Activated CD4-positive, alpha-beta T cell treated with anti-CD3 and anti-CD28 coated beads, Interleukin-10, Interleukin-2, amounts not matched to agents 100 ng/mL and 50 ng/mL, durations not matched to agents 16 hours and 8 hours (primary cell): ENCODE measurements around the gene HMX1.

Experiments
- DNase-seq: peaks from one replicate; pipeline ENCODE4 v3.0.0-alpha.2; 2020

Gene HMX1

DNA sequence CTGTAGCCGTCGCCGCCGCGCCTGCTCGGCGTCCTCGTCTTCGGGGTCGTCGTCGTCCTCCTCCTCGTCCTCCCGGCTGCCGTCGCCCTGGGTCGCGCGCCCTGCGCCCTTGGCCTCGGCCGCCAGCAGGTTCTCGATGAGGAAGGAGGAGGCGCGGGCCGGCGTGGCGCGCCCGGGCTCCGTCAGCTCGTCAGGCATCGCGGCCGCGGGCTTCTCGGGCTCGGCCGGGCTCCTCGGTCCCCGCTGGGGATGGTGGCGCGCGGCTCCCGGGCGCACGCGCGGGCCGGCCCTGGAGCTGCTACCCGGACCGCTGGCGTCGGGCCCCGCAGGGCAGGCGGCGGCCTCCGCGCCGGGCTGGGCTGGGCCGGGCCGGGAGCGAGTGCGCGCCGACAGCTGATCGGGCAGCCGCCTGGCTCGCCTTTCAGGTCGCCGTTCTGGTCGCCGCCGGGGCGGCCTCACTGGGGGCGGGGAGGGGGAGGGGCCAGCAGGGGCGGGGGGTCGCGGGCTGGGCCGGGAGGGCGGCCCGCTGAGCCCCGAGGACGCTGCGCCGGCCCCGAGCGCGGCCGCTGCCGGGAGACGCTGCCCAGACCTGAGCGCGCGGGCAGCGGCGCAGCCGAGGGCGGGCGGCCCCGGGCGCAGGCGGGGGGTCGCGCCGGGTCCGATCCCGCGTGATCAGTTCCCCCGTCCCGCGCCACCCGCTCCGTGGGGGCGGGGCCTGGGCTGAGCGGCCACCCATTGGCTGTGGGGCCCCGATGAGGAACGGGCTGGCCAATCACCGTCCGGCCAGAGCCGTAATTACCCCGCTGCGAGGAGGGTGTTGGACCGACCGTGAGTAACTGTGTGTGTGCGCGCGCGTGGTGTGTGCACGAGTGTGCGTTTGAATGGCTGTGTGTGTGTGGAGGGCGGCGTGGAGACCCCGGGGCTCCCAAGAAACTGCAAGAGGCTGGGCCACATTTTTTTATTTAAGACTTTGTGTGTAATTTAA lies at the start of gene HMX1:
TSS of gene HMX1 (minus strand) at position 423 of the 985 bp plus-strand sequence. CDS start at position 198, 225 bp downstream.
- DNase-seq, result no peak

DNA sequence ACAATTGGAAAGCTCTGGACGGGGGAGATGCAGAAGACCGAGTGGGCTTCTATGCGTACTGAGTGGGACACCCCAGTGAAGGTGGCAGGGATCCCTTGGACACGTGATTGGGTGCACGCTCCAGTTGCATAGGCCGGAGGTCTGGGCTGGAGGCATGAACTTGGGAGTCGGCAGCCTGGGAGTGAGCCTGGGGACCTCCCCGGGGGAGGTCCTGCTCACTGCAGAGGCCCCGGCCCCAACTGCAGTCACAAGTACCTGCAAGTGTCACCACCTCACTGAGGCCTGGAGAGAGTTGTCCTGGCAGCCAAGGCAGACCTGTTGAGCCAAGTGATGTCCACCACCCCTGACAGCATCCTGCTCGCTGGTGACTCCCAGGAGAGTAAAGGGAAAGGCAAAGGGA lies 49.3 kb upstream of the HMX1 start:
- DNase-seq, result no peak

DNA sequence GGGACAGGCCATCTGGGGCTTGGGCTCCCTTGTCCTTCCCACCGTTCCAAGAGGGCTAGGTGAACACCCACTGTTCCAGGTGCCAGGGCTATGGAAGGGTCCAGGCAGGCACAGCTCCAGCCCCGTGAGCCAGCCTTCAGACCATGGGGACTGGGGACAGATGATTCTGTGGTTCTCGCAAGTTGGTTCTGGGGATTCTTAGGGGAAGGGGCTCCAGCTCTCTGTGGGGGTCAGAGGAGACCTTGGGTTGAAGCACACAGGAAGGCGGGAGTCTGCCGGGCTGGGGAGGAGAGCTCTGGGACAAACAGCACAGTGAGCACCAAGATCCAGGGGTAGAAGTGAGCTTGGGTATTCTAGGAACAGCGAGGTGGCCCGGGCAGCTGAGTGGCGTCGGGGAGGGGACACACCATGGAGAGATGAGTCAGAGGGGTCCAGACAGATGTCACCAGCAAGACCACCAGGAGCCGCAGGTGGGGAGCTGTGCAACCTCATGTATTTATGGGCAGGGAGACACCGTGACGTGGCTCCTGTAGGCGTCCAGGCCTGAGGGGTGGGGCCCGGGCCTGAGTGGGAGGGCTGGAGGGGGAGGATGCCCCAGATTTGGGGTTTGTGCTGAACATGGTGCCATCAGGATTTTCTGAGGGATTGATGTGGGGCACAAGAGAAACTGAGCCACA lies 48.8 kb upstream of the HMX1 start:
- no peak for DNase-seq

GRCh38 chr4:8919651-8920288 lies 48.1 kb upstream of the HMX1 start:
- no peak for DNase-seq

- DNase-seq, result peak; percentile 80
Measured at GRCh38 chr4:8917868-8918783, 46.5 kb upstream of the HMX1 start.

DNA sequence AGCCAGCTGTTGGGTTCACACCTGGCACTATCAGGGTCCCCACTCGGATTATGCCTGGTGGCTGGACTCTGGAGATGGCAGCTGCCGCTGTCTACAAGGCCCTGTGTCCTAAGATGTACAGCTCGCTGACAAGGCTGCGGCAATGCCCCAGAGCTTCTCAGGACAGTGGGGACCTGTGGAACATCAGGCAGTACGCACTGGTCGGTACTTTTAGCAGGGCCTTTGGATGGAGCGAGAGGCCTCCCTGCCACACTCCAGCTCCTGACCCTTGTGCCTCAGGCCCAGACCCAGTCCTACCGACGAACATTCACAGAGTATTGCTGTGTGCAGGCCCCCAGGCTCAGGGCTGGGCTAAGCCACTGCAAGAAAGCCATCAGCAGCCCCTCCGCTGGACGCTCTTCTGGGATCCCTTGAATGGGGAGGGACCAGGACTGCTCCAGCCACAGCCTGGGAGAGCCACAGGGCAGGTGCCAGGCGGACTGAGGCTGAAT lies 45.7 kb upstream of the HMX1 start:
- DNase-seq, result no peak

GRCh38 chr4:8916906-8917305 lies 45.3 kb upstream of the HMX1 start:
- DNase-seq, result no peak

DNA sequence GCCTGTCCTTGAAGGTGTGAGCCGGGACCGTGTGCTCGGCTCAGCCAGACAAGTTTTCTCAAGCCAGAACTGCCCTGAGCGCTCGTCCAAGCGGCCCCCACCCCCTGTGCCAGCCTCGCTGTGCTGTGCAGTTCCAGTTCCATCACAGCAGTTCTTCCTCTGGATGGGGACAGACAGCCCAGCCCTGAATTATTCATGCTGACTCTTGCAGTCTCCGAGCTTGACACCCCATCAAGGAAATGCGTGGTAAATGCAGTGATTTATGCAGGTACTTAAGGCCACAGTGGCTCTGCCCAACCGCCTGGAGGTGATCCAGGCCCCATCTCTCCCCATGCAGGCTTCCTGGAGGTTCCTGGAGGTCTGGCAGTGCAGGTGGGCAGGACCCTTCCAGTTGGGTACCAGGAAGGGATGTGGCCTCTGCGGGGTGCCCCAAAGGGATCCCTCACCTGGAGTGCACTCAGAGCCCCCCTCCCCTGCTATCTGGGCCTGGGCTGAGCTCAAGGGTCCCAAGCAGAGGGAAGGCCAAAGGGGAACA lies 44.8 kb upstream of the HMX1 start:
- DNase-seq, result no peak

GRCh38 chr4:8915201-8916200 lies 43.9 kb upstream of the HMX1 start:
- no peak for DNase-seq

DNA sequence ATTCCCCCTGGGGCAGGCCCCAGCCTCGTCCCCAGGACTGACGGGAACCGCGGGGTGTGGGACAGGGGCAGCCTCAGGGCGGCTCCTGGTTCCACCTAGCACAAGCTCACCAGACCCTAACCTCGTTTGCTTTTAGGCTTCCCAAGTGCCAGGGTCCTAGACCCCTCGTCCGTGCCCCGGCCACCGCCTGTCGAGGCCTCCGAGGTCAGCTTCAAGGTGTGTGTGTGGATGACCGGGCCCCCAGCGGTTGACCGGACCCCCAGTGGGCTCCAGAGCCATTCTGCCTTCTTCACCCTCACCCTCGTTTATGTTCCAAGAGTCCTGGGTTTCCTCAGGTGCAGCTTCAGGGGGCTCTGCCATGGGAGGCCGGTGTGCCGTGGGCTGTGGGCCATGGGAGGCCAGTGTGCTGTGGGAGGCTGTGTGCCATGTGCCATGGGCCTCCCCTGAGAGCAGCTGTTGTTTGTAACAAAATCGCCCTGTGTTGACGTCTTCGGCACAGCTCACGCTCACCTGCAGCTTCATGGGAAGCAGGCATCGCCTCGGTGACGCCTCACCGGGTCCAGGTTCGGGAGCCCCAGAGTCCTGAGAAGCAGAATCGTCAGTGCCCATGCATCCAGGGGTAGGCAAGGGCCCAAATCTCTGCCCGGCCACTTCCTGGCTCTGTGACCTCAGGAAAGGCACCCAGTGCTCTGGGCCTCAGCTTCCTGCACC lies 43.0 kb upstream of the HMX1 start:
- DNase-seq, result no peak

- no peak for DNase-seq
Measured at GRCh38 chr4:8913858-8914460, 42.3 kb upstream of the HMX1 start.

DNA sequence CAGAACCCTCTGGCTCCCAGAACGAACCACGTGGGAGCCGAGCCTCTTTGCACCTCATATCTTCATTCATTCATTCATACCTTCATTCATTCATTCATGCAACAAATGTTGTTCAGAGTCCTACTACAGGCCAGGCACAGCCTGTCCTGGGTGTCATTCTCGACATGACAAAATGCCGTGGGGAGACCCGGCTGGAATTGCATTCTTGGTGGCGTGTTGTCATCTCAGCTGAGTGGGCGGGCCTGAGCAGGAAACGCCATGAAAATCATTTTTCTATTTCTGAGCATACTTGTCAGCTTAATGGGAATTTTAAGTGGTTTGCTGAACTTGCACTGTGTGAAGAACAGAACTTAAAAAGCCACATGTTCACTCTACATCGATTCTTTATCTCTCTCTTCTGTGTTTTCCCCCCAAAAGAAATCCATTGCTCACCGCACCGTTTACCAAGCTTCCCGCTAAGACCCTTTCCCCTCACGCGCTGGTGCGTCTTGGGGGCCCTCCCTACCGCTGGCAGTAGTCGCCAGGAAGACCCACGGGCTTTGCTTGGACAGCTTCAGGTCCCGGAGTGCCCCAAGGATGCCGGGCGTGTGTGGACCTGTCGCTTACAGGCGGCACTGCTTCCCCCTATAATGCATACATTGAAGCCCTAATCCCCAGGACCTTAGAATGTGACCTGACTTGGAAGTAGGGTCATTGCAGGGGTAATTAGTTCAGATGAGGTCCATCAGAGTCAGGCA lies 41.6 kb upstream of the HMX1 start:
- no peak for DNase-seq

GRCh38 chr4:8912506-8912905 lies 40.9 kb upstream of the HMX1 start:
- DNase-seq, result no peak

GRCh38 chr4:8912089-8912455 lies 40.4 kb upstream of the HMX1 start:
- no peak for DNase-seq

DNA sequence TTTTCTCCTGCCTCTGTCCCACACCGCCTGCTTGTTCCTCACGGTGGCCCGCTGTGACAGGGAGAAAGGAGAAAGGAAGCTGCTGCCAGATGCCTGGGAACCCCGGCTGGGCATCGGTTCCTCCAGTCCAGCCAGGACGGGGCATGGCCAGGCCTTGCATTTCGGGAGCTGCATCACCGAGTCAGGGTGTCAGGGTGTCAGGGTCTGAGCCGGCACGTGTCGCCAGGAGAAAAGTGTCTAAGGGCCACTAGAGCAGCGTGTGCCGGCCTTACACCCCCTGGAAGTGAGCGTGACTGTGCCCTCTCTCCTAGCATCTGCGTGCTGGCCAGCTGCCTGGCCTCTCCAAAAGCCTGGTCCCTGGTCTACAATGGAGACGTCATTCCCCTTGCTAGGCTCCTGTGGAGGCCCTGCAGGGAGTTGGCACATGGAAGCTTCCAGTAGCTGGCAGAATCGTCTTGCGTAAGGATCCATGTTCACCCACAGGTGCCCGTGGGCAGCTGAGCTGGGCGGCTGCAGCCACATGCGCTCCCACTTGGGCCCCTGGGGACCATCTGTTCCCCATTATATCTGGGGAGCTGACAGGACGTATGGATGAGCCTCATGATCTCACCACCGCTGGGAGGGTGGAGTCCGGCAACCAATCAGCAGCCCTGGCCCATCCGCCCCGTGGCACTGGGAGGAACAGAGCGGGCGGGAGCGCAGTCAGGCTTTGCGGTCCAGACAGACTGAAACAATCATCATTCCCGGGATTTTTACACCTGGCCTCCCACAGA lies 39.9 kb upstream of the HMX1 start:
- DNase-seq, result no peak

GRCh38 chr4:8910822-8911315 lies 39.2 kb upstream of the HMX1 start:
- DNase-seq, result no peak

GRCh38 chr4:8910100-8910821 lies 38.6 kb upstream of the HMX1 start:
- DNase-seq, result no peak
